Measurements from ENCODE around the gene SLC12A3. TPM values are rescaled to one million over a fixed set of nuclear protein-coding genes. Genes with fewer than 3 reads are reported as not detected.

Gene SLC12A3
- polyA plus RNA-seq, 2 of the 4 experiments (the other 2 are of a cell fraction): 0.08 to 0.09 TPM

DNA sequence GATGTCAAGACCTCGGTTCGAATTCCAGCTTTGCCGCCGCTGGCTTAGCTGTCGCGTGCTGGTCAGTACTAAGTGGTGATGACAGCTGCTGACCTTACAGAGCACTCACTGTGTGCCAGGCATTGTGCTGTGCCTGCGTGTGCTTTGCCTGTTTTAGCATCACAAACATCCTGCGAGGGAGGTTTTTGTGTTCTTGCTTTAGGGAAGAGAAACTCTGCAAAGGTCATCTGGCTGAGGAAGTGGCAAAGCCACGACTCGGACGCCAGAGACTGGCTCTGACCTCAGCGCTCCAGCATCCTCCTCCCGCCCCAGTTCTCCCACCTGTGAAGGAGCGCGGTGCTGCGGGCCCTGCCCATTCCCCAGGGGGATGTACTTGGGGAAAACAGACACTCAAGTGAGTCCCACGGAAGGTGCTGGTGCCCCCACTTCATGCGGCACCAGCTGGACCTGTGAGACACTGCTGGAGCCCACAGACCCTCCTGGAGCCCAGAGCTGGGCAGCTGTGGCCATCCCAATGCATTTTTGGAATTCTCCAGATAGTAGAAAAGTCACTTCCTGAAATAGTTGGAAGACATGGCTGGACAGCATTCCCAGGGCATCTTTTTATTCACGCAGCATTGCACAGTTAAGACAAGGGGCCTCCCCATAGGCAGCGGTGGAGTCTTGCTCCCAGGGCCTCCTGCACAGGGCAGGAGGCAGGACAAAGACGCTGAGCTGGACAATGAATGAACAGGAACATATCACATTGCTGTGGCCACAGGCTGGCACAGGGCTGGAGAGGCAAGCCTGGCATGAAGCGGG, 47.0 kb downstream of the SLC12A3 start:
- ATAC-seq: peak in 1 of 2 experiments; percentile 43; a peak in 2 of 6 replicates
- FAIRE-seq: no peak
- Histone ChIP-seq H3K27ac (no peak overlapping the region), H3K4me1 (no peaks in the 10 kb centered on the region), H3K4me2 (no peak overlapping the region), H3K9me3 (no peaks in the 10 kb centered on the region), H3K4me3 (no peak overlapping the region)
- CTCF ChIA-PET: interaction anchor here (0.6 to 2.3 kb wide), 7 partner anchors 8 to 251 kb away, joined by 3 to 11 read pairs (median 3); partner anchors contain the start of gene CETP
- TF ChIP-seq CHD2 (IDR thresholded peaks at IDR 0.05; ENCODE audit: low read length, partially characterized antibody) (no peak), FOXS1 (CRISPR knock-in tag; IDR thresholded peaks at IDR 0.05) (no peak), POLR2A (IDR thresholded peaks at IDR 0.05; ENCODE audit: low read length) (no peak), TP53 (CRISPR knock-in tag; IDR thresholded peaks at IDR 0.05) (no peak), CBX2 (IDR thresholded peaks at IDR 0.05; ENCODE audit: borderline replicate concordance, low read depth) (no peak)
- TF ChIP-seq, protein P1, sequence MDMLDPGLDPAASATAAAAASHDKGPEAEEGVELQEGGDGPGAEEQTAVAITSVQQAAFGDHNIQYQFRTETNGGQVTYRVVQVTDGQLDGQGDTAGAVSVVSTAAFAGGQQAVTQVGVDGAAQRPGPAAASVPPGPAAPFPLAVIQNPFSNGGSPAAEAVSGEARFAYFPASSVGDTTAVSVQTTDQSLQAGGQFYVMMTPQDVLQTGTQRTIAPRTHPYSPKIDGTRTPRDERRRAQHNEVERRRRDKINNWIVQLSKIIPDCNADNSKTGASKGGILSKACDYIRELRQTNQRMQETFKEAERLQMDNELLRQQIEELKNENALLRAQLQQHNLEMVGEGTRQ (IDR thresholded peaks at IDR 0.05): no peak
- no peak for DNase-seq (ENCODE audit: low read depth in 1 of 2, low spot score in 1 of 2)
- WGBS (ENCODE audit: missing lambda C conversion rate): 82% methylated on average over 21 of the region's 22 CpGs
- POLR2A ChIA-PET: interaction anchor here (1.0 to 1.6 kb wide), 2 partner anchors 19 to 20 kb away, joined by 3 read pairs; partner anchors contain the start of gene HERPUD1

DNA sequence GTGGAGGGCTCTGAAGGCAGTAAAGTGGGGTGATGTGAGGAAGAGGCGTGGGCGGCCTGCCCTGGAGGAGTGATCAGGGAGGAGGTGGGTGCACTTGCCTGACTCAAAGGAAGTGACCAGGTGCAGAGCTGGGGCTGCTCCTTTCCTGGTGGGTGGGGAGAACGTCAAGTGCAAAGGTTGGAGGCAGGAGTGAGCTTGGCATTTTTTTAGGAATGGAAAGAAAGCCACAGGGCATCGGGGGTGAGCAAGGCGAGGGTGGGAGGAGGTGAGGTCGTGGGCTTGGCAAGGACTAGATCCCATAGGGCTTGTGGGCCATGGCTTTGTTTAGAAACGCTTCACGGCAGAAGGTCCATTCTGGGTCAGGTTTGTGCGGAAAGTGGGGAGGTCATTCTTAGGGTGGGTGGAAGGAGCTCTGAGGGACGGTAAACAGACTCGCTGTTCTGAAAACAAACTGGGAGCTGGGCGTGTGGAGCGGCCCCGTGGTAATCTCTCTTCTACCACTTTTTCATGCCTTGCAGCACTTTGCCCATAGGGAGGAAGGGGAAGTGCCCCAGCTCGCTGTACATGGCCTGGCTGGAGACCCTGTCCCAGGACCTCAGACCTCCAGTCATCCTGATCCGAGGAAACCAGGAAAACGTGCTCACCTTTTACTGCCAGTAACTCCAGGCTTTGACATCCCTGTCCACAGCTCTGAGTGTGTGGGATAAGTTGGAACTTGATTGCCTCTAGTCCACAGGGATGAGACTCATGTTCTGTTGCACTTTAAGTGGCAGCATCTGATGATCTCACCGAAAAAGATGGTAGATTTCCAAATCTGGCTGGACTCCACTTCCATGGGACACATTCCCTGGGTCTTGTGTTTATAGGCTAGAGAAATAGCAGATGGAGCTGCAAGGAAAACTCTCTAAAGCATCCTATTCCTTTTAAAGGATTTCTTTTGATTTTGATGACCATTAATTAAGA, 48.0 kb downstream of the SLC12A3 start:
- no peak for FAIRE-seq
- Histone ChIP-seq H3K4me1 (no peaks in the 10 kb centered on the region), H3K9me3 (no peaks in the 10 kb centered on the region), H3K27ac (no peak overlapping the region), H3K4me3 (no peak overlapping the region), H3K4me2 (no peak overlapping the region)
- POLR2A ChIA-PET: interaction anchor here (1.0 kb wide), 1 partner anchor 19 kb away, joined by 3 read pairs; the partner anchor contains the start of gene HERPUD1
- 70% methylated on average over 18 of the region's 18 CpGs for WGBS (ENCODE audit: missing lambda C conversion rate)
- TF ChIP-seq HOXB5 (CRISPR knock-in tag; IDR thresholded peaks at IDR 0.05): no peak
- no peak for ATAC-seq
- CTCF ChIA-PET: interaction anchor here (2.0 to 2.2 kb wide), 2 partner anchors 51 to 120 kb away, joined by 4 to 5 read pairs; no protein-coding TSS in a partner anchor
- DNase-seq (ENCODE audit: low read depth in 1 of 2, low spot score in 1 of 2): no peak

DNA sequence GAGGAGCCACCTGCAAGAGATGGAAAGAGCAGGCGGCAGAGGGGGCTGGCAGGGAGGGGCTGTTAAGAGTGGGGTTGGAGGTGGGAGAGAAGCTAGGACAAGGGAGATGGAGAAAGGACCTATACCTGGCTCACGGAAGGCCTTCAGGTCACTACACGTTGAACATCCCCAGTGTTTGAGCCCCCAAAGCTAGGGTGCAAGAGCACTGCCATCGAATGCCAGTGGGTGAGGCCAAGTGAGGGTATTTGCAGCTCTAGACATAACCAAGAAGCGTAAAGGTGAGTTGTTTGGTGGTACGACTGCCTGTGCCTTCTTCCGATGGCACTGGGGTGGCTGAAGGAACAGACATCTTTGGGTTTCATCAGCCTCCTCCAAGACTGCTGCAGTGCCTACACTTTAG, 49.9 kb downstream of the SLC12A3 start:
- H3K27ac ChIP-seq: no peak overlapping the region
- H3K4me2 ChIP-seq: no peak overlapping the region
- POLR2A ChIA-PET: interaction anchor here (1.0 kb wide), 1 partner anchor 17 kb away, joined by 5 read pairs; the partner anchor contains the start of gene HERPUD1
- TF ChIP-seq BHLHE40 (IDR thresholded peaks at IDR 0.05; ENCODE audit: low read depth, low read length): no peak
- TF ChIP-seq, protein P2, sequence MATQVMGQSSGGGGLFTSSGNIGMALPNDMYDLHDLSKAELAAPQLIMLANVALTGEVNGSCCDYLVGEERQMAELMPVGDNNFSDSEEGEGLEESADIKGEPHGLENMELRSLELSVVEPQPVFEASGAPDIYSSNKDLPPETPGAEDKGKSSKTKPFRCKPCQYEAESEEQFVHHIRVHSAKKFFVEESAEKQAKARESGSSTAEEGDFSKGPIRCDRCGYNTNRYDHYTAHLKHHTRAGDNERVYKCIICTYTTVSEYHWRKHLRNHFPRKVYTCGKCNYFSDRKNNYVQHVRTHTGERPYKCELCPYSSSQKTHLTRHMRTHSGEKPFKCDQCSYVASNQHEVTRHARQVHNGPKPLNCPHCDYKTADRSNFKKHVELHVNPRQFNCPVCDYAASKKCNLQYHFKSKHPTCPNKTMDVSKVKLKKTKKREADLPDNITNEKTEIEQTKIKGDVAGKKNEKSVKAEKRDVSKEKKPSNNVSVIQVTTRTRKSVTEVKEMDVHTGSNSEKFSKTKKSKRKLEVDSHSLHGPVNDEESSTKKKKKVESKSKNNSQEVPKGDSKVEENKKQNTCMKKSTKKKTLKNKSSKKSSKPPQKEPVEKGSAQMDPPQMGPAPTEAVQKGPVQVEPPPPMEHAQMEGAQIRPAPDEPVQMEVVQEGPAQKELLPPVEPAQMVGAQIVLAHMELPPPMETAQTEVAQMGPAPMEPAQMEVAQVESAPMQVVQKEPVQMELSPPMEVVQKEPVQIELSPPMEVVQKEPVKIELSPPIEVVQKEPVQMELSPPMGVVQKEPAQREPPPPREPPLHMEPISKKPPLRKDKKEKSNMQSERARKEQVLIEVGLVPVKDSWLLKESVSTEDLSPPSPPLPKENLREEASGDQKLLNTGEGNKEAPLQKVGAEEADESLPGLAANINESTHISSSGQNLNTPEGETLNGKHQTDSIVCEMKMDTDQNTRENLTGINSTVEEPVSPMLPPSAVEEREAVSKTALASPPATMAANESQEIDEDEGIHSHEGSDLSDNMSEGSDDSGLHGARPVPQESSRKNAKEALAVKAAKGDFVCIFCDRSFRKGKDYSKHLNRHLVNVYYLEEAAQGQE (IDR thresholded peaks at IDR 0.05): no peak
- TF ChIP-seq NFE2L2 (conservative IDR thresholded peaks at IDR 0.05; ENCODE audit: low read length): no peak
- no peak for TF ChIP-seq PHF8 (IDR thresholded peaks at IDR 0.05; ENCODE audit: borderline replicate concordance, low read depth)
- CTCF ChIA-PET: interaction anchor here (2.0 kb wide), 1 partner anchor 49 kb away, joined by 4 read pairs; no protein-coding TSS in a partner anchor
- H3K4me3 ChIP-seq: no peak overlapping the region
- no peak for DNase-seq (ENCODE audit: low read depth in 1 of 2, low spot score in 1 of 2)
- no peak for ATAC-seq
- no peaks in the 10 kb centered on the region for H3K9me3 ChIP-seq
- no peak for FAIRE-seq
- 74% methylated on average over 7 of the region's 7 CpGs for WGBS (ENCODE audit: missing lambda C conversion rate)
- H3K4me1 ChIP-seq: no peaks in the 10 kb centered on the region

Data from A549 (cell line).